Adrenal gland (tissue), 12 donors: Measurements from ENCODE around the gene CDKN3. TPM values are rescaled to one million over a fixed set of nuclear protein-coding genes. Genes with fewer than 3 reads are reported as not detected.

ENCODE experiments used
- DNase-seq, 7 donors: peaks; one replicate each; pipeline ENCODE4 v3.0.0-alpha.2; 2019 to 2020
- H3K27ac ChIP-seq, 5 donors: fragments of 200-600 bp; sonication (generic) in 4 of 5; 1 replicate in 3 of 5; 2 replicates in 2 of 5; pipeline versions ENCODE4 v1.5.1 to v1.8.0; 2016 to 2020; ENCODE audit warnings: mild to moderate bottlenecking in 1 of 5
- H3K27me3 ChIP-seq: fragments of 200-600 bp; 2 replicates; pipeline ENCODE4 v1.8.0; 2021
- H3K36me3 ChIP-seq, 2 donors: fragments of 200-600 bp; replicated peaks in 1 of 2; 1 replicate in 1 of 2; 2 replicates in 1 of 2; pipeline versions ENCODE4 v1.5.1 to v1.8.0; 2018 to 2022
- H3K4me1 ChIP-seq, 2 donors: fragments of 200-600 bp; replicated peaks in 1 of 2; 1 replicate in 1 of 2; 2 replicates in 1 of 2; pipeline versions ENCODE4 v1.5.1 to v1.8.0; 2018 to 2021
- H3K4me3 ChIP-seq, 4 donors: fragments of 200-600 bp; sonication (generic) in 3 of 4; one replicate each; pipeline ENCODE4 v1.5.1; 2016 to 2018
- H3K9me3 ChIP-seq, 3 donors: fragments of 200-600 bp; sonication (generic) in 1 of 3; replicated peaks in 1 of 3; 1 replicate in 2 of 3; 2 replicates in 1 of 3; pipeline versions ENCODE4 v1.5.1 to v1.8.0; 2016 to 2021
- POLR2A ChIP-seq, 2 donors: fragments of 450-650 bp; IDR thresholded peaks; one replicate each; pipeline ENCODE4 v1.6.1; 2017; ENCODE audit warnings: antibody characterized with exemption in 2 of 2, mild to moderate bottlenecking in 2 of 2, moderate library complexity in 1 of 2
- WGBS, 4 donors: extraction: QIAGEN DNeasy Blood & Tissue Kit in 2 of 4; methylation state at CpG; one replicate each; pipeline versions ENCODE4 v1.1.5 to v1.1.7; 2013 to 2017; 5-methylcytosine and 5-hydroxymethylcytosine counted together
- intact Hi-C, 2 donors: fragments of 100-400 bp; cut with DNase I; formaldehyde crosslinking; loops; one replicate each; pipeline versions ENCODE4 v1.14.1 to v1.15.0; 2022 to 2023
- polyA plus RNA-seq, 3 donors: library from polyadenylated mRNA; stranded (reverse); fragments of 200-250 nt in 2 of 3; fragments of 350-450 nt in 1 of 3; fragmentation: Illumina TruSeq in 1 of 3; extraction: RNeasy Lipid Tissue Mini Kit (QIAGEN cat#74804) in 1 of 3; gene quantifications; one replicate each; pipeline ENCODE4 v1.2.3, GENCODE V29; 2013 to 2014
- total RNA-seq, 9 donors: library from RNA; depleted of rRNA in 4 of 9; stranded (reverse); fragments of >200 nt in 4 of 9; fragments of 120-200 nt in 1 of 9; fragmentation: NEBNext Ultra II Directional in 1 of 9; extraction: Animal tissue kit (Norgen Biotek cat#: 25700) in 1 of 9; gene quantifications; one replicate each; pipeline versions ENCODE4 v1.1.0 to v1.2.4, GENCODE V29; 2013 to 2023
- TF ChIP-seq, protein P1 (sequence below), 6 experiments: fragments of 450-650 bp in 4 of 6; fragments of 200-600 bp in 2 of 6; sonication (generic) in 1 of 6; IDR thresholded peaks; 1 replicate in 5 of 6; 2 replicates in 1 of 6; pipeline versions ENCODE4 v1.5.1 to v1.8.0; 2016 to 2021; ENCODE audit warnings: antibody characterized with exemption in 6 of 6, mild to moderate bottlenecking in 2 of 6, moderate library complexity in 1 of 6
- donor health status: healthy with polysubstance abuse.
- donor health status: Bipolar disorder and iron deficiency.
- donor health status: DM: yes; HTN: yes; CAD: no.
- donor health status: DM: no; HTN: no; CAD: no.
- donor health status: DM: no; HTN: no; CAD: no.
- donor health status: DM: yes; HTN: yes; CAD: no.

Gene CDKN3
- total and polyA plus RNA-seq, 12 donors, result 0.46 to 16.4 (median 2.1) TPM; not detected in 1

DNA sequence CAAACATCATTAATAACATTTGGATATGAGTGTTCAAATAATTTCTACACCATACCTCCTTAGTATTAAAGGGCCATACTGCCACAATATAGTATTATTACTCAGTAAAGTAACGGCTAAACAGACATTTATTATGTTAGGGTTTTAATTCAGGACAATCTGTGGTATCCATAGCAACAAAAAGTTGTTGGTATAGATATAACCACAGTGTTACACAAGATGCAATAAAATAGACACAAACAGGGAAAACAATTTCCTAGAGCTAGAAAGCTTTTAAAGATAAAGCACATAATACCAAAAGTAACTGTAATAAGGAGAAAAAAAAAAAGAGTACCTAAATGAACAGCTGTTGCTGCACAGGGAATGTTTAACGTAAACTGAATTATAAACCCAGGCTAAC, 28.3 kb downstream of the CDKN3 start:
- no peak for TF ChIP-seq POLR2A (IDR thresholded peaks at IDR 0.05)
- TF ChIP-seq, protein P1, sequence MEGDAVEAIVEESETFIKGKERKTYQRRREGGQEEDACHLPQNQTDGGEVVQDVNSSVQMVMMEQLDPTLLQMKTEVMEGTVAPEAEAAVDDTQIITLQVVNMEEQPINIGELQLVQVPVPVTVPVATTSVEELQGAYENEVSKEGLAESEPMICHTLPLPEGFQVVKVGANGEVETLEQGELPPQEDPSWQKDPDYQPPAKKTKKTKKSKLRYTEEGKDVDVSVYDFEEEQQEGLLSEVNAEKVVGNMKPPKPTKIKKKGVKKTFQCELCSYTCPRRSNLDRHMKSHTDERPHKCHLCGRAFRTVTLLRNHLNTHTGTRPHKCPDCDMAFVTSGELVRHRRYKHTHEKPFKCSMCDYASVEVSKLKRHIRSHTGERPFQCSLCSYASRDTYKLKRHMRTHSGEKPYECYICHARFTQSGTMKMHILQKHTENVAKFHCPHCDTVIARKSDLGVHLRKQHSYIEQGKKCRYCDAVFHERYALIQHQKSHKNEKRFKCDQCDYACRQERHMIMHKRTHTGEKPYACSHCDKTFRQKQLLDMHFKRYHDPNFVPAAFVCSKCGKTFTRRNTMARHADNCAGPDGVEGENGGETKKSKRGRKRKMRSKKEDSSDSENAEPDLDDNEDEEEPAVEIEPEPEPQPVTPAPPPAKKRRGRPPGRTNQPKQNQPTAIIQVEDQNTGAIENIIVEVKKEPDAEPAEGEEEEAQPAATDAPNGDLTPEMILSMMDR (IDR thresholded peaks at IDR 0.05), result no peak
- H3K9me3 ChIP-seq, result no peaks in the 10 kb centered on the region
- H3K27me3 ChIP-seq, result no peaks in the 10 kb centered on the region
- no peak overlapping the region for H3K27ac ChIP-seq
- no peaks in the 10 kb centered on the region for H3K4me1 ChIP-seq
- intact Hi-C loops, result no loop called here
- 60 to 92% (median 77%) methylated on average over 2 of the region's 2 CpGs for WGBS, 4 donors
- H3K36me3 ChIP-seq, result peaks cover 0 to 41% of the 10 kb centered on the region in 2 donors
- no peak overlapping the region for H3K4me3 ChIP-seq
- DNase-seq, result no peak

DNA sequence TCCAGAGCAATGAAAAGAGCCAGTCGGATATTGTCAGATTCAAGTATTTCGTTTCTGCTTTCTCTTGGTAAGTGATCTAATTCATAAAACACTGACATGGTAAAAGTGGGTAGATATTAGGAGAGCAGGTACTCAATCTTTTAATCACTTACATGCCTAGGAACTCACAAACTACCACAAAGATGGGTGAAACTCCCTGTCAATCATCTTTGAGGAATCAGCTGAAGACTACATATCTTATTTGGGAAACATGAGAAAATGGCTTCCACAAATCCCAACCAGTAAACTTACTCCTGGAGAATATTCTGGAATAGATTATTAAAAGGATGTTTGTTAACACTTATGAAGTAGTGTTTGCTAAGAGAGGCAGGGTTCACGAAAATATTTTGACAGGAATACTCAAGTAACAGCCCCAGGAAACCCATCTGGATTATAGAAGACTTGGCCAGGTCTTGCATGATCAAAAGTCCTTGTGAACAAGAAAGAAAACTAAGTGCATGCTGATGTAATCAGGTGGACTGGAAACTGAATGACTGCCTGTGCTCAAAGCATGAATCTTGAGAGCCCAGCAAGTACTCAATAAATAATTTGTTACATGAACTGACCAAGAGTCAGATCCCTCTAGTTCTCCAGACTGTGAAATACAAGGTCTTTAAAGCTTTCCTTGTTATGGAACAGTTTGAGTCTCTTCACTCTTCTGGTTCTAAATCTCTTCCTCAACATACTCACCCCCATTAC, 28.9 kb downstream of the CDKN3 start:
- no peaks in the 10 kb centered on the region for H3K9me3 ChIP-seq
- no peak for TF ChIP-seq POLR2A (IDR thresholded peaks at IDR 0.05)
- TF ChIP-seq, protein P1 (IDR thresholded peaks at IDR 0.05), result no peak
- peaks cover 0 to 43% of the 10 kb centered on the region in 2 donors for H3K36me3 ChIP-seq
- intact Hi-C loops, result no loop called here
- WGBS, 4 donors, result 91 to 95% (median 93%) methylated on average over 3 of the region's 3 CpGs
- H3K27ac ChIP-seq, result no peak overlapping the region
- no peak for DNase-seq
- no peaks in the 10 kb centered on the region for H3K27me3 ChIP-seq
- H3K4me1 ChIP-seq, result no peaks in the 10 kb centered on the region
- H3K4me3 ChIP-seq, result no peak overlapping the region

DNA sequence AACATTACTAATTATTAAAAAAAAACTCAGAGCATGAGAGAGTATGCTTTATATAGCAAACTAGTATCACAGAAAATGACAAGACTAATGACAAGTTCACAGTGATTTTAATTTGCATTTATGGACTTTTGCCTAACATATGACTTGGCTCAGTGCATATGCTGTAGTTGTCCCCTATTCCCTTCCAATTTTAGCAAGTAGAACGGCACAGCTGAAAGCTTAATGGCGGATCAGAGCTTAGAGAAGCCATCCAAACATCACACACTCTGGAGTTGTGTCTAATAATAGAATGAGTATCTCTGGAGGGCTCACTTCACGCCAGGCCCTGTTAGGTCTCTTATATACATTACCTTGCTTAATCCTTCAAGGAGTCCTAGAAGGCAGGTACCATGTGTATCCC, 31.1 kb downstream of the CDKN3 start:
- DNase-seq, result no peak
- Histone ChIP-seq H3K27ac (no peak overlapping the region), H3K4me1 (peaks cover 0 to under 1% of the 10 kb centered on the region in 2 donors), H3K9me3 (no peaks in the 10 kb centered on the region), H3K27me3 (no peaks in the 10 kb centered on the region), H3K36me3 (peaks cover 0 to 50% of the 10 kb centered on the region in 2 donors), H3K4me3 (no peak overlapping the region)
- TF ChIP-seq, protein P1 (IDR thresholded peaks at IDR 0.05), result no peak
- TF ChIP-seq POLR2A (IDR thresholded peaks at IDR 0.05), result no peak
- intact Hi-C loops, result no loop called here
- 75 to 95% (median 82%) methylated on average over 3 of the region's 3 CpGs for WGBS, 4 donors

DNA sequence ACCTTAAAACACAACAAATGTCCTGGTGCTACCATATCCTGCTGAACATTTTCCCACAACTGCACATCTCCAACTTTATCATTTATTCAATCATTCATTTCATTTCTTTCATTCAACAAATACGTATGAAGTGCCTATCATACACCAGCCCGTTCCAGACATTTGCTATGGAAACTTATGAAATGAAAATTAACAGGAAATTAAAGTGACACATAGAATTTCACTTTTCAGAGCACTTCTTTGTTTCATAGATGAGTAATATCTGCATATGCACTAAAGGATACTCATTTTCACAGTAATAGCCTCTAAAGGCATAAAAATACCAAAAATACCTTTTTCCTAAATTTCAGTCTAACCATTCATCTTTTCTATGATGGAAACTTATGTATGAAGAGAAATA, 31.7 kb downstream of the CDKN3 start:
- Histone ChIP-seq H3K9me3 (no peaks in the 10 kb centered on the region), H3K4me1 (peaks cover 0 to 7% of the 10 kb centered on the region in 2 donors), H3K27ac (no peak overlapping the region), H3K27me3 (no peaks in the 10 kb centered on the region), H3K4me3 (no peak overlapping the region), H3K36me3 (peaks cover 0 to 50% of the 10 kb centered on the region in 2 donors)
- TF ChIP-seq, protein P1 (IDR thresholded peaks at IDR 0.05), result no peak
- no peak for TF ChIP-seq POLR2A (IDR thresholded peaks at IDR 0.05)
- WGBS, 4 donors, result 88 to 96% (median 94%) methylated on average over 2 of the region's 2 CpGs
- intact Hi-C loops, result no loop called here
- no peak for DNase-seq
